Lower lobe of right lung (tissue), 2 donors: ENCODE results near the gene EFHC2. TPM values are rescaled to one million over a fixed set of nuclear protein-coding genes. Genes with fewer than 3 reads are reported as not detected.

Experiments used
- ATAC-seq, 2 donors: fragments of 200-7000 bp; cut with Tn5 transposase; one replicate each; pipeline ENCODE4 v1.9.1; 2020 to 2022; ENCODE audit warnings: mild to moderate bottlenecking in 2 of 2, moderate library complexity in 2 of 2
- DNase-seq: peaks from one replicate; pipeline ENCODE4 v3.0.0-alpha.2; 2020
- H3K27ac ChIP-seq: fragments of 200-600 bp; one replicate; pipeline ENCODE4 v1.8.0; 2022
- H3K27me3 ChIP-seq: fragments of 200-600 bp; one replicate; pipeline ENCODE4 v1.8.0; 2022; ENCODE audit warnings: low read depth
- H3K36me3 ChIP-seq: fragments of 200-600 bp; one replicate; pipeline ENCODE4 v1.8.0; 2022; ENCODE audit warnings: mild to moderate bottlenecking
- H3K4me1 ChIP-seq: fragments of 200-600 bp; one replicate; pipeline ENCODE4 v1.8.0; 2022
- H3K4me3 ChIP-seq: fragments of 200-600 bp; one replicate; pipeline ENCODE4 v1.8.0; 2022; ENCODE audit warnings: mild to moderate bottlenecking
- H3K9me3 ChIP-seq: fragments of 200-600 bp; one replicate; pipeline ENCODE4 v1.8.0; 2022
- intact Hi-C: fragments of 100-400 bp; cut with DNase I; formaldehyde crosslinking; loops from one replicate; pipeline ENCODE4 v1.11.0; 2022
- total RNA-seq: library from RNA; stranded (reverse); fragmentation: NEBNext Ultra II Directional; extraction: Animal tissue kit (Norgen Biotek cat#: 25700); gene quantifications from one replicate; pipeline ENCODE4 v1.2.1, GENCODE V29; 2021
- TF ChIP-seq, protein P1 (sequence below): fragments of 200-600 bp; IDR thresholded peaks from one replicate; pipeline ENCODE4 v1.8.0; 2022; ENCODE audit warnings: antibody characterized with exemption, mild to moderate bottlenecking
- donor health status: DM: no; HTN: yes; CAD: no; lungs with severe emphysema.

EFHC2 gene
- total RNA-seq, 1 donor from 2014 or later = 2.5 TPM

DNA sequence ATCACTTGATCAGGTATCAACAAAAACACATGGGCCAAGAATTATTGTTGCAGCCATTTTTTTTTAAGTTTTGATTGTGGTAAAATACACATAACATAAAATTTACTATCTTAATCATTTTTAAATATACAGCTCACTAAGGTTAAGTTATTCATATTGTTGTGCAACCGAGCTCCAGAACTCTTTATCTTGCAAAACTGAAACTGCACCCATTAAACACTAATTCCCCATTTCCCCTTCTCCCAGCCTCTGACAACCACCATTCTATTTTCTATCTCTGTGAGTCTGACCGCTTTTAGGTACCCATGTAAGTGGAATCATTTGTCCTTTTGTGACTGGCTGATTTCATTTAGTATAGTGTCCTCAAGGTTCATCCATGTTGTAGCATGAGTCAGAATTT lies 244.1 kb downstream of the EFHC2 start:
- intact Hi-C loops = no loop called here
- no peaks in the 10 kb centered on the region for H3K27me3 ChIP-seq
- H3K36me3 ChIP-seq = no peaks in the 10 kb centered on the region
- no peak overlapping the region for H3K4me3 ChIP-seq
- no peak for DNase-seq
- no peak for ATAC-seq
- no peak overlapping the region for H3K27ac ChIP-seq
- no peaks in the 10 kb centered on the region for H3K4me1 ChIP-seq
- TF ChIP-seq, protein P1, sequence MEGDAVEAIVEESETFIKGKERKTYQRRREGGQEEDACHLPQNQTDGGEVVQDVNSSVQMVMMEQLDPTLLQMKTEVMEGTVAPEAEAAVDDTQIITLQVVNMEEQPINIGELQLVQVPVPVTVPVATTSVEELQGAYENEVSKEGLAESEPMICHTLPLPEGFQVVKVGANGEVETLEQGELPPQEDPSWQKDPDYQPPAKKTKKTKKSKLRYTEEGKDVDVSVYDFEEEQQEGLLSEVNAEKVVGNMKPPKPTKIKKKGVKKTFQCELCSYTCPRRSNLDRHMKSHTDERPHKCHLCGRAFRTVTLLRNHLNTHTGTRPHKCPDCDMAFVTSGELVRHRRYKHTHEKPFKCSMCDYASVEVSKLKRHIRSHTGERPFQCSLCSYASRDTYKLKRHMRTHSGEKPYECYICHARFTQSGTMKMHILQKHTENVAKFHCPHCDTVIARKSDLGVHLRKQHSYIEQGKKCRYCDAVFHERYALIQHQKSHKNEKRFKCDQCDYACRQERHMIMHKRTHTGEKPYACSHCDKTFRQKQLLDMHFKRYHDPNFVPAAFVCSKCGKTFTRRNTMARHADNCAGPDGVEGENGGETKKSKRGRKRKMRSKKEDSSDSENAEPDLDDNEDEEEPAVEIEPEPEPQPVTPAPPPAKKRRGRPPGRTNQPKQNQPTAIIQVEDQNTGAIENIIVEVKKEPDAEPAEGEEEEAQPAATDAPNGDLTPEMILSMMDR = no peak
- H3K9me3 ChIP-seq = no peaks in the 10 kb centered on the region

Other genes with a start within 250 kb of the EFHC2 start
- gene FUNDC1, start 199.2 kb upstream of the EFHC2 start, total RNA-seq = 9.1 TPM